ENCODE measurements around the gene PXT1.
A peak's percentile ranks its signal among the peaks of the same experiment; 100 is the strongest.
"Not testable (repeated sequence)": the region's sequence is repeated elsewhere in the genome, so short reads cannot be mapped to it uniquely, and the experiment has no call there.

PXT1 gene, protein sequence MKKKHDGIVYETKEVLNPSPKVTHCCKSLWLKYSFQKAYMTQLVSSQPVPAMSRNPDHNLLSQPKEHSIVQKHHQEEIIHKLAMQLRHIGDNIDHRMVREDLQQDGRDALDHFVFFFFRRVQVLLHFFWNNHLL

DNA sequence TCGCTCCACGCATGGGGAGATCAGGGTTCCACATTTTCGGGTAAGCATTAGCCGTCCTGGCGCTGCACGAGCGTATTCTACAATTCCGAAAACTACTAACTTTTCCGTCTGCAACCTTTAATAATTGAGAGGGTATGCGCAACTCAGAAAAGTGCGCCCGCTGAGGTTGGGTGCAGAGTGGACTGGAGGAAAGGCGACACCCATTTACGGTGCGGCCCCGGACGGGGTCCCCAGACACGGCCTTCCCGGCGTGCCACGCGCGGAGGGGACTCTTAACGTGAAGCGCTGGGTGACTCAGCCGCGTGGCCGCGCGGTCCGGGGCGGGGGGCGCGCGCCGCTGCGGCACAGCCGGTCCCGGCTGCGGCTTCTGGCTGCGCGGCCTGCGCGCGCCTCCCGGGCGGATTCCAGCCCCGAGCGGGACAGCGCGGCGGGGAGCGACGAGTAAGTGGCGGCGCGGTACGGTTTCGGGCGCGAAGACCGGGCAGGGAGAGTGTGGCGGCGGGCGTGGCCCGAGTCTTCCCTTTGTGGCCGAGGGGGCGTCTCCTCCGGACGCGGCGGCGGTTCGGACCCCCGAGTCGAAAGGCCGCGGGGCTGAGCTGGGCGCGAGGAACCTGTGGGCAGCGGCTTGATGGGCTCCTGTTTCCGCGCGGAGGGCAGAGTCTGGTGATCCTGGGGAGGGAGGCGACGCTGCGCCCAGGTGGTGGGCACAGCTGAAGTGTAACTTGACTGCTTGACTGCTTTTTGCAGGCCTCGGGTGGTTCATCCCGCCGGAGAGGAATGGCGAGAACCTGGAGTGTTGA lies at the start of gene PXT1, which contains the start of gene KCTD20:
PXT1 (minus strand) TSS at position 184 of the 800 bp plus-strand sequence. CDS start 16,772 bp downstream, outside the sequence.
KCTD20 (plus strand) TSS at position 330 of the 800 bp plus-strand sequence. CDS start 27,098 bp downstream, outside the sequence.
- peak; percentile 68 to 72 for DNase-seq (ENCODE audit: low read depth in 2 of 2)

DNA sequence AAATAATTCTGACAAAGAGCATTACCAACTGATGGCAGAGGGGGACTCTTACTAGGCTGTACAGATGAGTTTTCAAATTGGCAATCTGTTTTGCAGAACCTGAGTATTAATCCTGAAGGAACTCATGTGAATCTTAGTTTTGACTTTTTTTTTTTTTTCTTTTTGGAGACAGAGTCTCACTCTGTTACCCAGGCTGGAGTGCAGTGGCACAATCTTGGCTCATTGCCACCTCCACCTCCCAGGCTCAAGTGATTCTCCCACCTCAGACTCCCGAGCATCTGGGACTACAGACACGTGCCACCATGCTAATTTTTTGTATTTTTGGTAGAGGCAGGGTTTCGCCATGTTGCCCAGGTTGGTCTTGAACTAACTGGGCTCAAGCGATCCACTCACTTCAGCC lies 49.4 kb upstream of the PXT1 start:
- DNase-seq (ENCODE audit: low read depth in 2 of 2), result no peak

DNA sequence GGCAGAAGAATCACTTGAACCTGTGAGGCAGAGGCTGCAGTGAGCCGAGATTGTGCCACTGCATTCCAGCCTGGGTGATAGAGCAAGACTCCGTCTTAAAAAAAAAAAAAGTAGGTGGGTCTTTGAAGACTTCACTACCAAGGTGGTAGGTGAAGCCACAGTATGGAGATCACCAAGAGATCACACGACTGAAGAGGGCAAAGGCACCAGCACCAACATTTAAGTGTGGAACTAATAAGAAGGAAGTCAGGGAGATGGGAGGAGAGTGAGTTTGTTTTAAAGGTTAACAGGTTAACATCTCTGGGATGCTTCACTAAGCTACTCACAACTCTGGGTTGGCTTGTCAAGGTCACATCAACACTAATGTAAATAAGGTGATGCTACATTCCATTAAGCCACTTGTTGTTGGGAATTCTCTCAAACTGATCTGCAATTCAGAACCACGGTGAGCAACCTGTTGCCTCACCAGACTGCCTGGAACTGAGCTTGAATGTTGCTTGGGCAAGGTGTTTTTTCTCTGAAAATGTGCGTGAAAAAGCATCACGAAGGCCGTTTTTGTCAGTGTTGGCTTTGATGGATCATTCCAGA lies 48.8 kb upstream of the PXT1 start:
- no peak for DNase-seq (ENCODE audit: low read depth in 2 of 2)

DNA sequence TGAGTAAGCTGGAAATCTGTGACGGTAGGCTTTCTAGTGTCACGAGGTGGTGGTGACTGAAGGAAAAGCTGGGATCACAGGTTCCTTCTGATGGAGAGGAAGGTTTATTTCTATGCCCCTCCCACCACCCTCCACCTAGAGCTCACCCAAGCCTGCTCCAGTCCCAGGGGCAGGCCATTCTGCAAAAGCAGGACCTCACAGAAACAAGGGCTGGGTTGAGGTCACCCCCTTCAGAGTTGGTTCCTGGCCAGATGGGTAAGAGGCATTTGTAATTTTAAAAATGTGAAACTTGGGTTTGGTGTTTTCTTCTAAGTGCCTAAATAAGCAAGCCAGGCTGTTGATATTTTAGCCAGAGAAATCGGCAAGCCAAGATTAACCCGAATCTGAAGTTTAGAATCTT lies 46.8 kb upstream of the PXT1 start:
- DNase-seq (ENCODE audit: low read depth in 2 of 2), result no peak

DNA sequence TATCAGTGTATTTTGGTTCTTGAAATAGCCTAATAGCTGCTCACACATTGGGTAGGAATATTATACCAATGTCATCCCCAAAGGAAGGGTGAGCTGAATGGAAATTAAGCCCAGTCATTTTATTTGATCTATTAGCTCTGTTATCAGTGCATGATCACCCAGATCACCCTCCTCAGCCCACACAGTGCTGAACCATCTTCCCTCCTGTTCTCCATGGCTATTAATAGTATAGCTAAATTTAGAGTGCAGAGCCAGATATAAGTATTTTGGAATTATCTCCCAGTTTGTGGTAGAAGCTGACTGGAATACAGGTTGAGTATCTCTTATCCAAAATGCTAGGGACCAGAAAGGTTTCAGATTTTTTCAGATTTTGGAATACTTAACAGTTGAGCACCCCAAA lies 45.6 kb upstream of the PXT1 start:
- no peak for DNase-seq (ENCODE audit: low read depth in 2 of 2)

DNA sequence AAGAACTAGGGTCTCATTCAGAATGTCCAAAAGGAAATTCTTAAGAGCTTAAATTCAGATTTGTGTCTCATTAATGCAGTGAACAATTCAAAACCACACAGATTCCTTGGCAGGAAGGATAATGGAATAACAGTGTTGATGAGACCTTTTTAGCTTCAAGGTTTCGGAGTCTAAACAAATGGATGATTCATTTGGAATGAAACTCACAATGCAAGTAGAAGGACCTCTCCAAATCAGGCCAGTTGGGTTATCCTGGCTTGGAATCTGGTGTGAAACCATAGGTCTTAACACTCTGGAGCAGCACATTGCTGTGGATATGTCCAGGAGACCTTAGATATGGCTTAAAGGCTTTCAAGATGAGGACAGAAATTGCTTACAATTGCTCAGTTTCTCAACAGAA lies 45.0 kb upstream of the PXT1 start:
- no peak for DNase-seq (ENCODE audit: low read depth in 2 of 2)

DNA sequence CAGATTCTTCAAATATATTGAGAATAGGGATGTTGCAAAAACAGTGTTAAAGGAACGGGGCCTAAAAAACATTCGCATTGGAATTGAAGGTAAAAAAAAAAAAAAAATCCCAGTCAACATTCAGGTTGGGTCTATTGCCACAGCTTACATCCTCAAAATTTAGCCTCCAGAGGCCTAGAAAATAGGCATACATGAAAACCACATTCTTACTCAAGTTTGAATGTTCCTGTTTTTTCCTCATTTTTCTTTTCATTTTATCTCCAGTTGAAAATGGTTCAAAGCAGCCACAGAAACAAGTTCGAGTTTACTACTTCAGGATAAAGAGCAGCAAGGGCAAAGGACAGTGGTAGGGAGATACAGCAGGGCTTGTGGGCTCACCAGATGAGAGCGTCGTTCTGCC lies 42.1 kb upstream of the PXT1 start:
- no peak for DNase-seq (ENCODE audit: low read depth in 2 of 2)

DNA sequence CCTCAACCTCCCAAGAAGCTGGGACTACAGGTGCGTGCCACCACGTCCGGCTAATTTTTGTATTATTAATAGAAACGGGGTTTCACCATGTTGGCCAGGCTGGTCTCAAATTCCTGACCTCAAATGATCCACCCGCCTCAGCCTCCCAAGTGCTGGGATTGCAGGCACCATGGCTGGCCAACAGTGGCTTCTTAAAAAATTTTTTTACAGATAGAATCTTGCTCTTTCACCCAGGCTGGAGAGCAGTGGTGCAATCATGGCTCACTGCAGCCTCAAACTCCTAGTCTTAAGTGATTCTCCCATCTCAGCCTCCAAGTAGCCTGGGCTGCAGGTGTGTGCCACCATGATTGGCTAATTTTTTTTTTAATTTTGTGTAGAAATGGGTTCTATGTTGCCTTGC lies 40.7 kb upstream of the PXT1 start:
- DNase-seq (ENCODE audit: low read depth in 2 of 2), result not testable (repeated sequence)

DNA sequence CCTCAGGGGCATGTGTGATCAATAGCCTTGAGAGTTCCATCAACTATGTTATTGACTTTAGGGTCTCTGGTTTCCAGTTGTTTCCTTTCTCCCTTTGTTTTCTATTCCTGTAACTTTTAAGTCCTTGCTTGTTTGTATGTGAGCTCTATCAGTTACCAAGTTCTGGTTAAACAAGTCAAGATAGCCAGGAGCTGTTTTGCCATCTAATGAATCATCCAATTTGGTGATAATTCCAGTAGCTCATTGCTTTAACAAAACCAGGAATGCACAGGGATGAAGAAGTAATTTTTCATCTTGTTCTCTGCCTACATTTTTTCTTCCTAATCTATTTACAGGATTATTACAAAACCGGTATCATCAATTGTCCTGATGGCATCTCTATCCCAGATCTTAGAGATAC lies 36.6 kb upstream of the PXT1 start:
- no peak for DNase-seq (ENCODE audit: low read depth in 2 of 2)

DNA sequence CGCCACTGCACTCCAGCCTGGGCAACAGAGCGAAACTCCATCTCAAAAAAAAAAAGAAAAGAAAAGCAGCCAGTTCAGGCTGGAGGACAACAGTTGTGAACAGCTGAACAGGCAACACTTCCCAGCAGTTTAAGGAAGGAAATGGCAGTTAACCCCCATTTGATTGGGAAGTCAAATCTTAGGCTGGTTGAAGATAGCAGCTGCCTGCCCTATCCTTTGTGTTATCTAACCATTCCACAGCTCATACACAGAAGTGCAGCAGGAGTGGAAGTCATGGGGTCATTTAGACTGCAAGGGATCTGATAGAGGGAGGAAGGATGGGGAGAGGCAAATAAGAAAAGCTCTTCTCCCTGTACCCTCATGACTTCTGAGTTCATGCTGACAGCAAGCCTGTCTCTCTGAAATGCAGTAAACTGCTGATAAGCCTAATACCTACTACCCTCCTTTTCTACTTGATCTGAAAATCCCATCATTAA lies 35.4 kb upstream of the PXT1 start:
- no peak for DNase-seq (ENCODE audit: low read depth in 2 of 2)

DNA sequence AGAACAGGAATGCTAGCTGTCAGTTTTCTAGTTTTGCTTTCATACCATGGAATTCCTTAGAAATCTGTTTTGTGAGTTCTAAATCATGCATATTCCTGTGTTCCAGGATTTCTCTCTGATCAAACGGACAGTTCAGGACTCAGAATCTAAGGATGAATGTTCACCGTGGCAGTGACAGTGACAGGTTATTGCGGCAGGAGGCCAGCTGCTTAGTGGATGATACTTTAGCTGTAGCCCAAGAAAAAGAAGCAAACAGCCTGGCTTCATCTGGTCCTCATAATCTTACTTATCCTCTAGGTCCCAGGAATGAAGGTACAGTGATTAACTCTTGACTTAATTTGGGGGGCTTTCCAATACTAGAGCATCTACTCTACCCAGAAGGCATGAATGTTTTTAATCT lies 27.3 kb upstream of the PXT1 start:
- DNase-seq (ENCODE audit: low read depth in 2 of 2), result no peak

DNA sequence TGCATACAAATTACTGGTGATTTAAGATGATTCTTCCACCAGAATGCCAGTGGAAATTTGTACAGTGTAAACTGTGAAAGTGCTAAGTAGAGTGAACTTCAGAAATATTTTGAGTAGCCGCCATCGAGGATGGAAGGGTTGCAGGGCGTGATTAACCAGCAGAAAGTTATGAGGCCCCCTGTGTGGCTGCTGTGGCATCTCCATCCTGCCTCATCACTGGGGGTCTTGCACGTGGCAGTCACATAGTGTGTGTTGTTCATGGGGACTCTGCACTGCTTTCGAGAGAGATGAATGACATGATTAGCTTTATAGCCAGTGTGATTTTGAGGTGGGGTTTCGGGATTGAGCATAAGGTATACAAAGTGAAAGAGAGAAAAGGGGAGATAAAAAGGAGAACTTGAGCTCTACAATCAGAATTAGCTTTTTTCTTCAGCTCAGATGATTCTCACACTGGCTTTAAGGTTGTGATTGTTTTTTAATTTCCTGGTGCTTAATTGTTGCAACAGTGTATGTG lies 26.6 kb upstream of the PXT1 start:
- DNase-seq (ENCODE audit: low read depth in 2 of 2), result no peak

DNA sequence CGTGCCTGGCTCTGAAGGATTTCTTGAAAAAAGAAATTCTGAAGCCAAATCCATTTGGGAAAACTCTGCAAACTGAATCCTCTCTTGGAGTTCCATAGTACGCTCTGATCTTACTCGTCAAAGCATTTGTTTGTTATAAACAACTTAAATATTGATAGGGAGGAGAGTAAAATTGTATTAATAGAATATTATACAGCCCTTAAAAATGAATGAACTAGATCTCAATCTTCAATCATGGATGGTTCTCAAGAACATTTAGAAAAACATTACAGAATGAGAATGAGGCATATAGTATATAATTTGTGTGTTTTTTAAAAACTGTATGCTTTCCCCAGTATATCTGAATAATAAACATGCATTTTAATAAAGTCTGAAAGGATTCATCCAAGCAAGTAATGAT lies 25.0 kb upstream of the PXT1 start:
- no peak for DNase-seq (ENCODE audit: low read depth in 2 of 2)

DNA sequence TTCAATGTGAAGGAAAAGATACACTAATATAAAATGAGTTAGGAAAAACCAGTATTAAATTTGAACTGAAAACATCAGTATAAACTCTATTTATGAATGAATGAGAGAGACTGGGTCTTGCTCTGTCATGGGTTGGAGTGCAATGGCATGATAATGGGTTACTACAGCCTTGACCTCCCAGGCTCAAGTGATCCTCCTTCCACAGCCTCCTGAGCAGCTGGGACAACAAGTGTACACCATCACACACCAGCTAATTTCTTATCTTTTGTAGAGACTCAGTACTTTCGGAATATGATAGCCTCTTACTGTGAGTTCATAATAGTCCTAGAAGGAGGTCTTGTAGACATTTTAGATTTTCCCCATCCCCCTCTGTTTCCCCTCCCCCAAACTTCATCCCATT lies 21.6 kb upstream of the PXT1 start:
- DNase-seq (ENCODE audit: low read depth in 2 of 2), result no peak

DNA sequence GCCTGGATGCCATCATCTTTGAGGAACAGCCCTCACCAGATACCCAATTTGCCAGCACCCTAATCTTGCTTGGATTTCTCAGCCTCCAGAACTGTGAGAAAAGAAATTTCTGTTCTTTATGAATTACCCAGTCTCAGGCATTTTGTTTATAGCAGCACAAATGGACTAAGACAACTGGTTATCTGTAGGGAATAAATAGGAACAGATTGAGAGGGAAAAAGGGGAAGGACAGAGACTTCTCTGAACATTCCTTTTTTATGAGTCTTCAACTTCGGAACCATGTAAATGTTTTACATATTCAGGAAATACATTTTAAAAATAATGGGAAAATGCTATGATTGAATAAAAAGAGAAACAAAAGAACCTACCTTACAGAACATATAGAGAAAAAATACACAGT lies 21.0 kb upstream of the PXT1 start:
- DNase-seq (ENCODE audit: low read depth in 2 of 2), result peak; percentile 32 to 41

DNA sequence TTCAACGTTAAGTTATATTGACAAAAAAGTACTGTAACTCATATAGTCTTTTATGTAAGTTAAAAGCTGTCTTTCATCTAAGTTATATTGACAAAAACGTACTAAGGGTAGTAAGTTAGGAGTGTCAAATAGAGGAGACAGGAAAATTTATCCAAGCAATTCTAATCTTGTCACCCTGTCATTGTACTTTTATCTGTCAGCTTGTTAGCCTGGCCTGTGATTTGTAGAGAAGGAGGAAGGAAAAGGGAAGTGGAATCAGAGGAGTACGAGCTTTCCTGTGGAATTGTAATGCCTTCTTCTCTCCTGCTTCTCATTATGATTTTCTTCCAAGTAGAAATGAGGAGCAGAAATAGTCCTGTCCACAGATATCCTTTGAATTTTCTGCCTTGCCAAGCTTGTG lies 19.0 kb upstream of the PXT1 start:
- no peak for DNase-seq (ENCODE audit: low read depth in 2 of 2)

DNA sequence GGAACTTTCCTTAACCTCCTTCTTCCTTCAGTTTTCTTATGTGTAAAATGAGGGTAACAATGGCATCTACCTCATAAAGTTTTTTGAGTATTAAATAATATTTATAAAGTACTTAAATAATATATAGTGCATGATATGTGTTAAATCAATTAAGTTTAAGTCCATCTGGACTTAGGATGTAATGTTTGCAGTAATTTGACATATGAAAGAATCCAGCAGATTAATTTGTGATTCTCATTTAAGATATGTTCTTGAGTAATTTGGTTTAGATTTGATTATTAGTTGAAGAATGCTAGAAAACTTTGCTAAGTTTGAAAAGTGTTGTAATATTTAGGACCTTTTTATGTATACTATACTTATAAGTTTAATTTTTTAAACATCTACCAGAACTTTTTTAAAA lies 18.3 kb upstream of the PXT1 start:
- DNase-seq (ENCODE audit: low read depth in 2 of 2), result no peak

DNA sequence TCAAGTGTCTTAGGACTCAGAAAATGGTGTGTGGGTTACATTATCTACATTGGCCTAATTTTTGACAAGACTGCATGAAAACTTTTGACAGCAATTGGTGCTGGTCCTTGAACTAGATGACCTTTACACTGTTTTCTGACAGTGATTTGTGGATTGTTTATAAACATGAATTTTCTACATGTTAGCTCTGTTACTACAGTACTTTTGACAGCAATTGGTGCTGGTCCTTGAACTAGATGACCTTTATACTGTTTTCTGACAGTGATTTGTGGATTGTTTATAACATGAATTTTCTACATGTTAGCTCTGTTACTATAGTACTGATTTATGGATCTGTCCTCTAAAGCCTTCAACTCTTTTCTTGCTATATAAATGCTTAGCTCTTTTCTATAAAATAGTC lies 16.8 kb upstream of the PXT1 start:
- no peak for DNase-seq (ENCODE audit: low read depth in 2 of 2)

DNA sequence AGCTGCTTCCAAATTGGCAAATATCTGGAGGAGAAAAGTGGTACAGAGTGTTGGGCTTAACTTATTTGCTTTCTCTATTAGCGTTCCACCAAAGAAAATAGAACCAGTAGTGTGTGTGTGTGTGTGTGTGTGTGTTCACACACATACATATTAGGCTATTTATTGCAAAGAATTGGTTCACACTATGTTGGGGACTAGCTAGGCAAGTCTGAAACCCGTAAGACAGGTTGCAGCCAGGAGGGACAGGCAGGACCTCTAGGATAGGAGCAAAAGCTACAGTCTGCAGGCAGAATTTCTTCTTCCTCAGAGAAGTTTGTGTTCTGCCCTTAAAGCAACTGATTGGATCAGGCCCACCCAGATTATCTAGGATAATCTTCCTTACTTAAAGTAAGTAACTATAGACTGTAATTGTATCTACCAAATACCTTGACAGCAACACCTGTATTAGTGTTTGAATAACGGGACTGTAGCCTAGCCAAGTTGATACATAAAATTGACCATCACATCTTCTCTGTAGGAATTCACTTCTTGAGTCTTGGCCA lies 12.9 kb upstream of the PXT1 start:
- no peak for DNase-seq (ENCODE audit: low read depth in 2 of 2)

DNA sequence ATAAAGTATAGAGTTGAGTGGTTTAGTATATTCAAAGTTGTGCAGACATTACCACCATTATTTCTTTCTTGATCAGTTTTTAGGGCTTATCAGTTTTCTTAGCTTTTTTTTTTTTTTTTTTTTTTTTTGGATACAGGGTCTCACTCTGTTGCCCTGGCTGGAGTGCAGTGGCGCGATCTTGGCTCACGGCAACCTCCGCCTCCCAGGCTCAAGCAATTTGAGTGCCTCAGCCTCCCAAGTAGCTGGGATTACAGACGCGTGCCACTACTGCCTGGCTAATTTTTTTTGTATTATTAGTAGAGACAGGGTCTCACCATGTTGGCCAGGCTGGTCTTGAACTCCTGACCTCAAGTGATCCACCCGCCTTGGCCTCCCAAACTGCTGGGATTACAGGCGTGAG lies 10.2 kb upstream of the PXT1 start:
- not testable (repeated sequence) for DNase-seq (ENCODE audit: low read depth in 2 of 2)

DNA sequence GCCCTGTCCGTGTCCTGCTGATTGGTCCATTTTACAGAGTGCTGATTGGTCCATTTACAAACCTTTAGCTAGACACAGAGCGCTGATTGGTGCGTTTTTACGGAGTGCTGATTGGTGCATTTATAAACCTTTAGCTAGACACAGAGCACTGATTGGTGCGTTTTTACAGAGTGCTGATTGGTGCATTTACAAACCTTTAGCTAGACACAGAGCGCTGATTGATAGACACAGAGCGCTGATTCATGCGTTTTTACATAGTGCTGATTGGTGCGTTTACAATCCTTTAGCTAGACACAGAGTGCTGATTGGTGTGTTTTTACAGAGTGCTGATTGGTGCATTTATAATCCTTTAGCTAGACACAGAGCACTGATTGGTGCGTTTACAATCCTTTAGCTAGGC lies 6.5 kb upstream of the PXT1 start:
- DNase-seq (ENCODE audit: low read depth in 2 of 2), result not testable (repeated sequence)

DNA sequence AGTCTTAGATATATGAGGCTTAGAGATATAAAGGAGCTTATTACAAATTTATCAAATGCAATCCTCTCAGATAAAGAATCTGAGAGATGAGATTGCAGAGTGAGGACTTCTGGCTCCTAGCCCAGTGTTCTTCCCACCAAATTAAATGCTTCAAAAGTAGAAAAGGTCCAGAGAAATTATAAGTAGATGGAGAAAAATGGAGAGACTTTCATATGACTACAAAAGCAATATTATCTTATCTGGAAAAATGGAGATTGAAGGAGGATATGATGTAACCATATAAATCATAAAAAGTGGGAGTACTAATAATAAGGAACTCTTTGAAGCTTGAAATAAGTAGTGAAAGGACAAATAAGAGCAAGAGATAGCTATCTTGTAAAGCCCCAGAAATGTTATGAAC lies 3.0 kb upstream of the PXT1 start:
- DNase-seq (ENCODE audit: low read depth in 2 of 2), result no peak

DNA sequence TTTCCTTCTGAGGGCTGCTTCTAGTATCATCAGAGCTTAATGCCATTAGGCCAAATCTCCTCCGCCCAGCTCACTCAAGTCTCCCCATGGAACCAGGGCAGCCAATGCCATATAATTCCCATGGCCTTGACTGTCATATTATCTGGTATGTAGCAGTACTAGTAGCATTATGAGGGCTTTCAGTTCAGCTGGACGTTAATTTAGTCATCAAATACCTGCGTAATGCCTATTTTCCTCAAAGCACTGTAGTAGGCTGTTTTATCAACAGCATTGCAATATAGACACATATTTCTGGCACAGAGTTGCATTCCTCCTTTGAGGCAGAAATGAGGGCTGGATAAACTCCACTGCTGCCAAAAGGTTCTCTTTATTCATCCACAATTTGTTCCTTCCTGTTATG lies 1.8 kb upstream of the PXT1 start:
- DNase-seq (ENCODE audit: low read depth in 2 of 2), result peak in 1 of 2 experiments; percentile 34
